HG02885 (cell line): ENCODE measurements around the gene TAMM41.
"Not testable (repeated sequence)": the region's sequence is repeated elsewhere in the genome, so short reads cannot be mapped to it uniquely, and the experiment has no call there.

Source experiments
- ATAC-seq: cut with Tn5 transposase; IDR thresholded peaks from one replicate; pipeline ENCODE4 v1.9.1; 2021; ENCODE audit warnings: mild to moderate bottlenecking; ENCODE audit not compliant: unreplicated experiment, poor library complexity

The TAMM41 gene

GRCh38 chr3:11818033-11818432 lies 28.7 kb downstream of the TAMM41 start:
- ATAC-seq, result no peak

- ATAC-seq, result no peak
These were observed 31.6 kb downstream of the TAMM41 start for GRCh38 chr3:11815111-11815510.

GRCh38 chr3:11814663-11815062 lies 32.0 kb downstream of the TAMM41 start:
- no peak for ATAC-seq

DNA sequence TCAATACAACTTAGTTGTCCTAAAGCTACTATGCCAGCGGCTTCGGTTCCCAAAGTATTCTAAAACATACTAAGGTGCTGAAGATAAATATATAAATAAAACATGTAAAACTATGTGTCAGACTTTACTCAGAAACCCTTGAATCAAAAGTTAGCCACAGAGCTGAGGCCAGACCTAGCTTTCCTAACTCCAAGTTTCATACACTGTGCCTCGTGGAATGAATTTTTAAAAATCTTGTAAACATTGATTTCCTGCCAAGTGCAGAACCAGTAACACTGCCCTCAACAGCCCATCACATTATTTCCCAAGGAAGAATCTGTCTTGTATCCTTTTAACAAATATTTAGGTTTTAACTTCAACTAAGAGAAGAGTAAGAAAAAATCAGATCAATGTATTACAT lies 36.4 kb downstream of the TAMM41 start:
- ATAC-seq, result no peak

GRCh38 chr3:11808231-11808630 lies 38.5 kb downstream of the TAMM41 start:
- ATAC-seq, result no peak

DNA sequence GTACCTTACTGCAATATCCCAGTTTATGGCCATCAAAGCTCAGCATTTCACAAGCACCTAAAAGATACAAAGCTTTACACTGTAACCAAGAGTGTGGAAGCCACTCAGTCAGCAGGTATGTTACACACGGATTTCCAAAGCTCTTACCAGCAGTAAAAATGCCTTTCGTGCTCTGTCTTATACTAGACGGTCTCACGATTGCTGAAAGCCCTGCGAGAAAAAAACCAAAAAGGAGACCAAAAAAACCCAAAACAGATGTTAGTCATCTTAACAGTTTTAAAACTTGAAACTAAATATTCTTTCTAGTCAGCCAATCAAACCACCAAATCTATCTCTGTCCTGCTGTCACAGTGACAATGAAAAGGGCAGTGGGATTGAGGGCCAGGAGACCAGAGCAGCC lies 39.0 kb downstream of the TAMM41 start:
- no peak for ATAC-seq

- ATAC-seq, result no peak
These were observed 41.0 kb downstream of the TAMM41 start for GRCh38 chr3:11805716-11806115.

GRCh38 chr3:11803977-11804892 lies 42.5 kb downstream of the TAMM41 start:
- peak; percentile 56 for ATAC-seq

GRCh38 chr3:11799791-11800190 lies 46.9 kb downstream of the TAMM41 start:
- no peak for ATAC-seq

DNA sequence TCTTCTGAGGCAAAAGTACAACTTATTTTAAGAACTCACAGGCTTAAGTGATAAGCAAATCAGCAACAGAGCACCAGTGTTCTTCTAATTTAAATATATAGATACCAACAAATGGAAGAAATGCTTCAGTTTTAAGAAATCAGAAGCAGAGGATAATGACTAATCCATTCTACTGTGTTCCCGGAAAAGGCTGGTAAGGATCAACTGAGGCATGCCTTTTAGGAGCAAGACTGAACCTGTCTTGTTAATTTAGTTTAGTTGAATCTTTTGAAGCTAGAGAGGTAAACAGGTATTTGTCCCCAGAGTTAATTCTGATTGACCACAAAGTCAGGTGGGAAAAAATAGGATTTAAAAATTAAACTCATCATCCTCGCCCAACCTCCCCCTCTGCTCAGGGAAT lies 51.8 kb downstream of the TAMM41 start:
- ATAC-seq, result no peak

DNA sequence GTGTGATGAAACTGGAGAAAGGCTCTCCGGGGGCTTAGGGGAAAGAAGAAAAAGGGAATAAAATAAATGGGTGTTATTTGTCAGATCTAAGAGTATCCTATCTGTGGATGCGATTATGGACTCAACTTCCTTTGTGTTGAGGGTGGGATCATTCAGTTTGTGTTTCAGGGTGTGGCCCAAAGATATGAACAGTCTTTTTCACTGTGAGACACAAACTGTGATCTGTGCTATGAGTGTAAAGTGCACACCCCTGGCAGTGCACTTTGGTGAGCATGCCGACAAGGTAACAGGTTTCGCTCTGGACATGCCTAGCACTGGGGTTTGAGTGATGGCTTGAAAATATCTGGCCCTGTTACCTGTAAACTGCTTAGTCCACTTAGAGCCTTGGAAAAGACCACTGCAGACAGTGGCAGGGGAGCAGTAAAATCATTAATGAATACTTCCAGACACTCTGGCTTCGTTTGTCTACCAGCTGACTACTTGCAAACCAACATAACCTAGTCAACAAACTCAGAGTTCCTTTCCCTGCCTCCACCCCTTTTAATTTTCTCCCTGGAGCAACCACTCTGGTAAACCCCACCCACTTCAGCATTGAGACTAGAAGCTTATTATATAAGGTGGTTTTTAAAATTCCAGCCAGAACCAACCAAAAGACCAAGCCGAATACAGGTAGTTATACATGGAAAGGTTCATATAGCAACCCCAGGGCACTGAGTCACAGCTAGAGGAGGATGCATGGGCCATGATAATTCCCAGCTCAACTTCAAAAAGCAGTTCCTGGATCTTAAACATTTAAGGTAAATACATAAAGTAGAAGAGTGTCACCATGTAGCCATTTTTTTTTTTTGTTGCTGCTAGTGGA lies 55.1 kb downstream of the TAMM41 start:
- ATAC-seq, result no peak

DNA sequence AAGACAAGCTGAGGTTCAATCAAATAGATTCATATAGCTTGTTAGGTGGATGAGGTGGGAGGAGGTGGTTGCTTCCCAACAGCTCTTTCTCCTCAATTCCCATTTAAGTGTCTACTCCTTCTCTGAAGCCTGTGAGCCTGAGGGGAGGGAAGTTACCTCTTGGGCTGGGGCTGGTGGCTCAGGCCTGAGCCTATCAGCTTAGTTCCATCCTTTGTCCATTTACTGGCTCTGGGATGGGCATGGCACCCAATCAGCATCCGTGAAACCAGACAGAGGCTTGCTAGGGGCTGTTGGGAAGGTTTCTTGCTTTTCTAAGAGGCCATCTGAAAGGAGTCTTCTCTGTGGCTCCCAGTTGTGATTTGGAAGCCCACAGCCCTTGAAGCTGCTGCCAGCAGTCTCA lies 57.3 kb downstream of the TAMM41 start:
- no peak for ATAC-seq

GRCh38 chr3:11784971-11785377 lies 61.7 kb downstream of the TAMM41 start:
- ATAC-seq, result peak; percentile 51

- no peak for ATAC-seq
These were observed 66.3 kb downstream of the TAMM41 start for GRCh38 chr3:11780341-11780740.

DNA sequence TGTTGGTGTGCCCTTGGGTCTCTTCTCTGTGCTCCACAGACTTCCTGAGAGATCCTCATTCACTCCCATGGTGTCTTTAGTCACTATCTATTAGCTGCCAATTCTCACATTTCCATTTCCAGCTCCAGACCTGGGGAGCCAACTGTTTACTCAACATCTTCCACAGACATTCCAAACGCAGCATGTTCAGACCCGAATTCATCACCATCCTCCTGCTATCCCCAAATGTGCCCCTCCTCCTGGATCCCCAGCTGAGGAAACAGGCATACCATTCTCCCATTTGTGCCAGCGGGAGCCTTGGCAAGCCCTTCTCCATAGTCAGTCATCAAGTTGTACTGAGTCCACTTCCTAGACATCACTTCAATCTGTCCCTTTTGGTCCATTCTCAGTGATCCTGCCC lies 67.1 kb downstream of the TAMM41 start:
- no peak for ATAC-seq

DNA sequence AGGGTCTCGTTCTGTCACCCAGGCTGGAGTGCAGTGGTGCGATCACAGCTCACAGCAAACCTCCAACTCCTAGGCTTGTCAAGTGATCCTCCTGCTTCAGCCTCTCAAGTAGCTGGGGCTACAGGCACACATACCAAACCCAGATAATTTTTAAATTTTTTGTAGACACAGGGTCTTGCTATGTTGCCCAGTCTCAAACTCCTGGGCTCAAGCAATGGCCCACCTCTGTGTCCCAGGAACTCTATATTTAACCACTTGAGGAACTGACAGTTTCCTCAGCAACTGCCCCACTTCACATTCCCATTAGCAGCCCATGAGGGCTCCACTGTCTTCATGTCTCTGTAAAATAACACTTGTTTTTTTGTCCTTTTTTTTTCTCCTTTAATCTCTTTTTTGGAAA lies 68.4 kb downstream of the TAMM41 start:
- no peak for ATAC-seq

- no peak for ATAC-seq
These were observed 70.3 kb downstream of the TAMM41 start for GRCh38 chr3:11776346-11776745.

- ATAC-seq, result no peak
These were observed 71.2 kb downstream of the TAMM41 start for GRCh38 chr3:11775493-11775892.

GRCh38 chr3:11774296-11774877 lies 72.3 kb downstream of the TAMM41 start:
- no peak for ATAC-seq

GRCh38 chr3:11771931-11772330 lies 74.8 kb downstream of the TAMM41 start:
- ATAC-seq, result not testable (repeated sequence)
